Stimulated activated effector memory CD8-positive, alpha-beta T cell treated with anti-CD3 and anti-CD28 coated beads, Interleukin-12 subunit alpha, Interleukin-12 subunit beta, amount 100 ng/mL, for 72 hours (primary cell): Measurements from ENCODE around the gene POTEJ.
"Not testable (repeated sequence)": the region's sequence is repeated elsewhere in the genome, so short reads cannot be mapped to it uniquely, and the experiment has no call there.

Experiments
- ATAC-seq: fragments of 150-1000 bp; cut with Tn5 transposase; 2 replicates; pipeline ENCODE4 v1.10.0; 2021
- DNase-seq, 2 donors: peaks; one replicate each; pipeline ENCODE4 v3.0.0; 2021 to 2022; ENCODE audit warnings: low spot score in 2 of 2
- H3K27ac Mint-ChIP-seq: one replicate; pipeline ENCODE4 v1.8.0; 2022; ENCODE audit warnings: mild to moderate bottlenecking, mixed read lengths
- H3K36me3 Mint-ChIP-seq: one replicate; pipeline ENCODE4 v1.8.0; 2022; ENCODE audit warnings: mild to moderate bottlenecking, mixed read lengths
- H3K4me1 Mint-ChIP-seq: one replicate; pipeline ENCODE4 v1.8.0; 2022; ENCODE audit warnings: mixed read lengths
- H3K4me3 Mint-ChIP-seq: one replicate; pipeline ENCODE4 v1.8.0; 2022; ENCODE audit warnings: mild to moderate bottlenecking, mixed read lengths
- H3K9me3 Mint-ChIP-seq: one replicate; pipeline ENCODE4 v1.8.0; 2022; ENCODE audit warnings: mixed read lengths

The POTEJ gene

GRCh38 chr2:130611140-130611539 lies at the start of gene POTEJ:
POTEJ (plus strand) TSS chr2:130611440; CDS start chr2:130611533, 93 bp downstream.
- H3K36me3 Mint-ChIP-seq, DNase-seq, H3K4me1 Mint-ChIP-seq, ATAC-seq, H3K27ac Mint-ChIP-seq, H3K9me3 Mint-ChIP-seq, H3K4me3 Mint-ChIP-seq: not testable (repeated sequence)

GRCh38 chr2:130566165-130566564 lies 45.1 kb upstream of the POTEJ start:
- not testable (repeated sequence) for DNase-seq, H3K27ac Mint-ChIP-seq, ATAC-seq, H3K9me3 Mint-ChIP-seq, H3K36me3 Mint-ChIP-seq, H3K4me1 Mint-ChIP-seq, H3K4me3 Mint-ChIP-seq

- not testable (repeated sequence) for H3K4me1 Mint-ChIP-seq, ATAC-seq, H3K36me3 Mint-ChIP-seq, DNase-seq, H3K4me3 Mint-ChIP-seq, H3K9me3 Mint-ChIP-seq, H3K27ac Mint-ChIP-seq
These were observed 39.3 kb upstream of the POTEJ start for GRCh38 chr2:130571929-130572328.

- not testable (repeated sequence) for H3K4me1 Mint-ChIP-seq, H3K27ac Mint-ChIP-seq, DNase-seq, H3K9me3 Mint-ChIP-seq, H3K4me3 Mint-ChIP-seq, ATAC-seq, H3K36me3 Mint-ChIP-seq
These were observed 37.0 kb upstream of the POTEJ start for GRCh38 chr2:130574230-130574629.

GRCh38 chr2:130576209-130576784 lies 34.9 kb upstream of the POTEJ start:
- H3K4me3 Mint-ChIP-seq, H3K36me3 Mint-ChIP-seq, H3K4me1 Mint-ChIP-seq, DNase-seq, H3K9me3 Mint-ChIP-seq, H3K27ac Mint-ChIP-seq: not testable (repeated sequence)
- peak; percentile 53 for ATAC-seq

- H3K4me1 Mint-ChIP-seq, ATAC-seq, H3K4me3 Mint-ChIP-seq, H3K27ac Mint-ChIP-seq, H3K9me3 Mint-ChIP-seq, H3K36me3 Mint-ChIP-seq, DNase-seq: not testable (repeated sequence)
These were observed 33.7 kb upstream of the POTEJ start for GRCh38 chr2:130577559-130577958.

GRCh38 chr2:130579121-130579520 lies 32.1 kb upstream of the POTEJ start:
- H3K4me3 Mint-ChIP-seq, ATAC-seq, H3K36me3 Mint-ChIP-seq, DNase-seq, H3K27ac Mint-ChIP-seq, H3K9me3 Mint-ChIP-seq, H3K4me1 Mint-ChIP-seq: not testable (repeated sequence)

- H3K9me3 Mint-ChIP-seq, ATAC-seq, H3K36me3 Mint-ChIP-seq, H3K4me1 Mint-ChIP-seq, H3K4me3 Mint-ChIP-seq, H3K27ac Mint-ChIP-seq: not testable (repeated sequence)
- DNase-seq: peak in 1 of 2 donors; percentile 20
These were observed 29.7 kb upstream of the POTEJ start for GRCh38 chr2:130581491-130581890.

GRCh38 chr2:130582970-130583369 lies 28.3 kb upstream of the POTEJ start:
- not testable (repeated sequence) for DNase-seq, H3K9me3 Mint-ChIP-seq, H3K4me1 Mint-ChIP-seq, H3K4me3 Mint-ChIP-seq, H3K36me3 Mint-ChIP-seq, H3K27ac Mint-ChIP-seq, ATAC-seq

GRCh38 chr2:130583582-130583981 lies 27.7 kb upstream of the POTEJ start:
- not testable (repeated sequence) for H3K27ac Mint-ChIP-seq, H3K36me3 Mint-ChIP-seq, H3K4me3 Mint-ChIP-seq, ATAC-seq, H3K9me3 Mint-ChIP-seq, H3K4me1 Mint-ChIP-seq, DNase-seq

- H3K9me3 Mint-ChIP-seq, H3K4me3 Mint-ChIP-seq, H3K36me3 Mint-ChIP-seq, H3K4me1 Mint-ChIP-seq, ATAC-seq, H3K27ac Mint-ChIP-seq: not testable (repeated sequence)
- peak in 1 of 2 donors; percentile 37 for DNase-seq
These were observed 26.5 kb upstream of the POTEJ start for GRCh38 chr2:130584726-130585125.

GRCh38 chr2:130588688-130589458 lies 22.4 kb upstream of the POTEJ start:
- H3K4me1 Mint-ChIP-seq, H3K4me3 Mint-ChIP-seq, H3K36me3 Mint-ChIP-seq, H3K9me3 Mint-ChIP-seq, H3K27ac Mint-ChIP-seq: not testable (repeated sequence)
- DNase-seq (peak; percentile 23 to 70), ATAC-seq (peak; percentile 96)

GRCh38 chr2:130590170-130590841 lies 20.9 kb upstream of the POTEJ start:
- H3K36me3 Mint-ChIP-seq, H3K27ac Mint-ChIP-seq, H3K4me3 Mint-ChIP-seq, H3K4me1 Mint-ChIP-seq, H3K9me3 Mint-ChIP-seq, DNase-seq, ATAC-seq: not testable (repeated sequence)

GRCh38 chr2:130590842-130591359 lies 20.3 kb upstream of the POTEJ start:
- H3K4me1 Mint-ChIP-seq, H3K9me3 Mint-ChIP-seq, H3K4me3 Mint-ChIP-seq, ATAC-seq, H3K27ac Mint-ChIP-seq, H3K36me3 Mint-ChIP-seq: not testable (repeated sequence)
- DNase-seq: peak in 1 of 2 donors; percentile 30

- ATAC-seq, H3K9me3 Mint-ChIP-seq, H3K27ac Mint-ChIP-seq, H3K4me1 Mint-ChIP-seq, DNase-seq, H3K4me3 Mint-ChIP-seq, H3K36me3 Mint-ChIP-seq: not testable (repeated sequence)
These were observed 18.3 kb upstream of the POTEJ start for GRCh38 chr2:130592791-130593414.
